ENCODE results near the gene CXCL16.

Gene CXCL16

DNA sequence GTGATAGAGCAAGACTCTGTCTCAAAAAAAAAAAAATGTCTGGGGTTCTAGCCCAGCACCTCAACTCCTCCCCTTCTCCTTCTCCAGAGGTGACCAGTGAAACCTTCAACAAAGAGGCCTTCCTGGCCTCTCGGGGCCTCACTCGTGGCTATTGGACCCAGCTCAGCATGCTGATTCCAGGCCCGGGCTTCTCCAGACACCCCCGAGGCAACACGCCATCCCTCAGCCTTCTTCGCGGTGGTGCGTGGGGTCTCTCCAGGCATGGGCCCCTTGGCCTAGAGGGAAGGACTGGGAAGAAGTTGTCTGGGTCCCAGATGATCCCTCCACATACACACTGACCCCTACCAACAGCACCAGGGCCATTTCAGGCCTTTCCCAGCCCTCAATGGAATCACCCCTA lies 3.5 kb upstream of the CXCL16 start:
- DNase-seq (ENCODE audit: low spot score) = no peak
- in situ Hi-C loops (cut with MboI; ENCODE audit: low sequenced_read_pairs, unreplicated experiment) = no loop called here
- TF ChIP-seq, protein P1, sequence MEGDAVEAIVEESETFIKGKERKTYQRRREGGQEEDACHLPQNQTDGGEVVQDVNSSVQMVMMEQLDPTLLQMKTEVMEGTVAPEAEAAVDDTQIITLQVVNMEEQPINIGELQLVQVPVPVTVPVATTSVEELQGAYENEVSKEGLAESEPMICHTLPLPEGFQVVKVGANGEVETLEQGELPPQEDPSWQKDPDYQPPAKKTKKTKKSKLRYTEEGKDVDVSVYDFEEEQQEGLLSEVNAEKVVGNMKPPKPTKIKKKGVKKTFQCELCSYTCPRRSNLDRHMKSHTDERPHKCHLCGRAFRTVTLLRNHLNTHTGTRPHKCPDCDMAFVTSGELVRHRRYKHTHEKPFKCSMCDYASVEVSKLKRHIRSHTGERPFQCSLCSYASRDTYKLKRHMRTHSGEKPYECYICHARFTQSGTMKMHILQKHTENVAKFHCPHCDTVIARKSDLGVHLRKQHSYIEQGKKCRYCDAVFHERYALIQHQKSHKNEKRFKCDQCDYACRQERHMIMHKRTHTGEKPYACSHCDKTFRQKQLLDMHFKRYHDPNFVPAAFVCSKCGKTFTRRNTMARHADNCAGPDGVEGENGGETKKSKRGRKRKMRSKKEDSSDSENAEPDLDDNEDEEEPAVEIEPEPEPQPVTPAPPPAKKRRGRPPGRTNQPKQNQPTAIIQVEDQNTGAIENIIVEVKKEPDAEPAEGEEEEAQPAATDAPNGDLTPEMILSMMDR (IDR thresholded peaks at IDR 0.05; ENCODE audit: borderline replicate concordance, control extremely low read depth, extremely low read depth, insufficient read depth, missing control alignments) = no peak

DNA sequence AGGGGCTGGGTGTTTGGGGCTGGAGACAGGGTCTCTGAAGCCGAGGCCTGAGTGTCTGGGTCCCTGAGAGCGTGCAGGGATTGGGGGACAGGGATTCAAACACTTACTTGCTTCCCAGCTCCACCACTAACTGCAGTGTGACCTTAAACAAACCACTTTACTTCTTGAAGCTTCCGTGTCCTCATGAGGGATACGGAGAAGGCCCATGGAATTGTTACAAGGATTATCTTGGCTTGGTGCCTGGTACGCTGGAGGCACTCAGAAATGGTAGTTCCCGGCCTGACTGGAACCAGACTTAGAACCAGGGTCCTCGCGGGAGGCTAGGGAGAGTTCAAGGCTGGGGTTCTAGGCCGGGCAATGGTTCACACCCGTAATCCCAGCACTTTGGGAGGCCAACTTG lies 2.9 kb upstream of the CXCL16 start:
- DNase-seq (ENCODE audit: low spot score) = no peak
- TF ChIP-seq, protein P1 (IDR thresholded peaks at IDR 0.05; ENCODE audit: borderline replicate concordance, control extremely low read depth, extremely low read depth, insufficient read depth, missing control alignments) = no peak
- in situ Hi-C loops (cut with MboI; ENCODE audit: low sequenced_read_pairs, unreplicated experiment) = no loop called here

DNA sequence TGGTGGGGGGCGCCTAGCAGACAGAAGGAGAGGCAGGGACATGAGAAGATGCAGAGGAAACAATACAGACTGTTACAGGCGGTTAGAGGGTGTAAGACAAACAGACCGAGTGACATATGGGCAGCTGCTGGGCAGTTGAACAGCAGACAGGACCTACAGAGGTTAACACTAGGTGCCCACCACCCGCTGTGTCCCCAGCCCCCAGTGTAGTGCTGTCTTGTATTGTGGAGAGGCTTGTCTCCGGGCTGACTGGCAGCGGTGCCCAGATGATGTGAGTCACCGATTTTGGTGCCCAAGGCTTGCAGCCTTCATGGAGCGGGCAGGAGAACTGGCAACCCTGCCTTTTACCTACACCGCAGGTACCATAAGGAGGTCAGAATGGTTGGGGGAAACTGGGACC lies 2.4 kb upstream of the CXCL16 start:
- TF ChIP-seq, protein P1 (IDR thresholded peaks at IDR 0.05; ENCODE audit: borderline replicate concordance, control extremely low read depth, extremely low read depth, insufficient read depth, missing control alignments) = no peak
- in situ Hi-C loops (cut with MboI; ENCODE audit: low sequenced_read_pairs, unreplicated experiment) = no loop called here
- DNase-seq (ENCODE audit: low spot score) = no peak

DNA sequence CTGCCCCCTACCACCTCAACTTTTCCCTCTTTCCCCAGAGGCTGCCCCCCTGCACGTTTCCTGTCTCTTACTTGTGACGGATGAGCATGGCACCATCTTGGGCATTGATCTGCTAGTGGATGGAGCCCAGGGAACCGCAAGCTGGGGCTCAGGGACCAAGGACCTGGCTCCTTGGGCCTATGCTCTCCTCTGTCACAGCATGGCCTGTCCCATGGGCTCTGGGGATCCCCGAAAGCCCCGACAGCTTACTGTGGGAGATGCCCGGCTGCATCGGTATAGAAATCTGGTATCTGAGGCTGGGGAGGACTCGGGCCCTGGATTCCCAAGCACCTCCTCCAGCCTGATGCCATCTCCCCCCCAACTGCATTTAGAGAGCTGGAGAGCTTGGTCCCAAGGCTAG lies 1.8 kb upstream of the CXCL16 start:
- DNase-seq (ENCODE audit: low spot score) = no peak
- TF ChIP-seq, protein P1 (IDR thresholded peaks at IDR 0.05; ENCODE audit: borderline replicate concordance, control extremely low read depth, extremely low read depth, insufficient read depth, missing control alignments) = no peak
- in situ Hi-C loops (cut with MboI; ENCODE audit: low sequenced_read_pairs, unreplicated experiment) = no loop called here

DNA sequence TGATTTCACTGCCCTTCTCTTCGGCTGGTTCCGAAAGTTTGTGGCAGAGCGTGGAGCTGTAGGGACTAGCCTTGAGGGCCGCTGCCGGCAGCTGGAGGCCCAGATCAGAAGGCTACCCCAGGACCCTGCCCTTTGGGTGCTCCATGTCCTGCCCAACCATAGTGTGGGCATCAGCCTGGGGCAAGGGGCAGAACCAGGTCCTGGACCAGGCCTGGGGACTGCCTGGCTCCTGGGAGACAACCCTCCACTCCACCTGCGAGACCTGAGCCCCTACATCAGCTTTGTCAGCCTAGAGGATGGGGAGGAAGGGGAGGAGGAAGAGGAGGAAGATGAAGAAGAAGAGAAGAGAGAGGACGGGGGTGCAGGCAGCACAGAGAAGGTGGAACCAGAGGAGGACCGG lies 856 bp upstream of the CXCL16 start:
- TF ChIP-seq, protein P1 (IDR thresholded peaks at IDR 0.05; ENCODE audit: borderline replicate concordance, control extremely low read depth, extremely low read depth, insufficient read depth, missing control alignments) = no peak
- DNase-seq (ENCODE audit: low spot score) = no peak
- in situ Hi-C loops (cut with MboI; ENCODE audit: low sequenced_read_pairs, unreplicated experiment) = no loop called here

DNA sequence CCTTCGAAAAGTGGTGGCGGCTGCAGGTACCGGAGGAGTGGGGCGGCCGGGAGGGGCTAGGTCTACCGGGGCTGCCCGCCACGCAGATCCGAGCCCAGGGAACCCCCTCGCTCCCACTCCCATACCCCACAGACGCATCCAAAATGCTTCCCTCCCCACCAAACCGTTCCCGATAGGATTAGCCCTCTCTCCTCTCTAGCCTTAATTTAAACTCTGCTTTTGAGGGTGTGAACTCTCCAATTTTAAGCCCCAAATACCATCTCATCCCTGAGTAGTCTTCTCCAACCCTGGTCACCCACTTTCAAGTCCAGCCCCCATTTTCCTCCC lies 260 bp upstream of the CXCL16 start:
- in situ Hi-C loops (cut with MboI; ENCODE audit: low sequenced_read_pairs, unreplicated experiment) = no loop called here
- TF ChIP-seq, protein P1 (IDR thresholded peaks at IDR 0.05; ENCODE audit: borderline replicate concordance, control extremely low read depth, extremely low read depth, insufficient read depth, missing control alignments) = no peak
- DNase-seq (ENCODE audit: low spot score) = no peak

Measured in GM13976 (cell line).